Fibroblast of upper back skin (primary cell): ENCODE measurements around the gene DLGAP1.

Experiments used
- DNase-seq: peaks from one replicate; pipeline ENCODE4 v3.0.0-alpha.2; 2013

Gene DLGAP1

GRCh38 chr18:3453540-3454364 is 1001.4 kb downstream of the DLGAP1 start:
- DNase-seq, result peak; percentile 99

GRCh38 chr18:3452750-3453539 is 1002.2 kb downstream of the DLGAP1 start:
- DNase-seq, result peak; percentile 22

GRCh38 chr18:3451989-3452749 is 1002.9 kb downstream of the DLGAP1 start:
- peak; percentile 65 for DNase-seq

- DNase-seq, result peak; percentile 95
Observed at GRCh38 chr18:3451183-3451988, 1003.7 kb downstream of the DLGAP1 start.

- no peak for DNase-seq
Observed at GRCh38 chr18:3450799-3451182, 1004.3 kb downstream of the DLGAP1 start.

GRCh38 chr18:3450012-3450798 is 1004.9 kb downstream of the DLGAP1 start, which contains the start of gene TGIF1:
TGIF1 (plus strand) TSS chr18:3450172; CDS start chr18:3450490, 318 bp downstream.
- peak; percentile 84 for DNase-seq

- DNase-seq, result peak; percentile 87
Observed at GRCh38 chr18:3449512-3450011, 1005.5 kb downstream of the DLGAP1 start.

GRCh38 chr18:3448838-3449511 is 1006.1 kb downstream of the DLGAP1 start:
- DNase-seq, result peak; percentile 66

- peak; percentile 97 for DNase-seq
Observed at GRCh38 chr18:3447895-3448837, 1006.9 kb downstream of the DLGAP1 start.

GRCh38 chr18:3447068-3447894 is 1007.8 kb downstream of the DLGAP1 start:
- DNase-seq, result peak; percentile 74
